Stimulated activated CD8-positive, alpha-beta memory T cell treated with anti-CD3 and anti-CD28 coated beads, Interleukin-4, amount 100 ng/mL, for 24 hours (primary cell): ENCODE data around the gene RNF10.
"Not testable (repeated sequence)": the region's sequence is repeated elsewhere in the genome, so short reads cannot be mapped to it uniquely, and the experiment has no call there.

Experiments
- DNase-seq: peaks from one replicate; pipeline ENCODE4 v3.0.0-alpha.2; 2020; ENCODE audit warnings: low read depth

The RNF10 gene

GRCh38 chr12:120528861-120529525 is 5.2 kb upstream of the RNF10 start, which contains the start of gene COQ5:
COQ5 (minus strand) TSS chr12:120529158; CDS start chr12:120529141, 17 bp downstream.
- peak; percentile 79 for DNase-seq

- DNase-seq, result no peak
These were observed 4.3 kb upstream of the RNF10 start for GRCh38 chr12:120529641-120530417.

GRCh38 chr12:120530418-120530761 is 3.8 kb upstream of the RNF10 start:
- DNase-seq, result not testable (repeated sequence)

GRCh38 chr12:120532701-120533238 is 1.4 kb upstream of the RNF10 start:
- no peak for DNase-seq

GRCh38 chr12:120534703-120535655 is 823 bp downstream of the RNF10 start:
- peak; percentile 33 for DNase-seq

GRCh38 chr12:120536064-120536791 is 2.1 kb downstream of the RNF10 start:
- DNase-seq, result no peak

GRCh38 chr12:120537856-120538220 is 3.7 kb downstream of the RNF10 start:
- no peak for DNase-seq

GRCh38 chr12:120538281-120539156 is 4.4 kb downstream of the RNF10 start:
- no peak for DNase-seq

- DNase-seq, result no peak
These were observed 5.1 kb downstream of the RNF10 start for GRCh38 chr12:120539303-120539702.

- no peak for DNase-seq
These were observed 6.3 kb downstream of the RNF10 start for GRCh38 chr12:120540445-120540844.

- DNase-seq, result no peak
These were observed 8.0 kb downstream of the RNF10 start for GRCh38 chr12:120542166-120542565.

- DNase-seq, result no peak
These were observed 10.5 kb downstream of the RNF10 start for GRCh38 chr12:120544691-120545090.

- no peak for DNase-seq
These were observed 11.9 kb downstream of the RNF10 start for GRCh38 chr12:120546050-120546386.

- DNase-seq, result no peak
These were observed 20.5 kb downstream of the RNF10 start for GRCh38 chr12:120554678-120555077.

- DNase-seq, result no peak
These were observed 23.4 kb downstream of the RNF10 start for GRCh38 chr12:120557589-120557988.

GRCh38 chr12:120562906-120563305 is 28.8 kb downstream of the RNF10 start:
- no peak for DNase-seq

GRCh38 chr12:120563495-120563894 is 29.3 kb downstream of the RNF10 start:
- DNase-seq, result no peak

- DNase-seq, result no peak
These were observed 37.1 kb downstream of the RNF10 start for GRCh38 chr12:120571299-120571698.

- DNase-seq, result no peak
These were observed 39.4 kb downstream of the RNF10 start for GRCh38 chr12:120573560-120573959.

GRCh38 chr12:120574106-120574505 is 40.0 kb downstream of the RNF10 start:
- DNase-seq, result no peak

- no peak for DNase-seq
These were observed 45.0 kb downstream of the RNF10 start for GRCh38 chr12:120579179-120579578.
